Activated CD8-positive, alpha-beta memory T cell treated with anti-CD3 and anti-CD28 coated beads, Interleukin-2, amount 50 U/mL, for 24 hours (primary cell): ENCODE measurements around the gene USP24.

ENCODE experiments used
- DNase-seq: peaks from one replicate; pipeline ENCODE4 v3.0.0-alpha.2; 2020; ENCODE audit errors: extremely low read depth

USP24 gene

GRCh38 chr1:55055084-55055882 is 159.9 kb downstream of the USP24 start:
- no peak for DNase-seq

GRCh38 chr1:55054396-55054795 is 160.8 kb downstream of the USP24 start:
- no peak for DNase-seq

GRCh38 chr1:55053265-55053954 is 161.8 kb downstream of the USP24 start:
- DNase-seq, result no peak

GRCh38 chr1:55052221-55053142 is 162.7 kb downstream of the USP24 start:
- DNase-seq, result no peak

- no peak for DNase-seq
These were observed 163.5 kb downstream of the USP24 start for GRCh38 chr1:55051621-55052020.

- no peak for DNase-seq
These were observed 164.0 kb downstream of the USP24 start for GRCh38 chr1:55051169-55051568.

- DNase-seq, result no peak
These were observed 164.9 kb downstream of the USP24 start for GRCh38 chr1:55050283-55050682.

GRCh38 chr1:55049914-55050278 is 165.3 kb downstream of the USP24 start:
- DNase-seq, result no peak

GRCh38 chr1:55049271-55049913 is 165.8 kb downstream of the USP24 start:
- DNase-seq, result no peak

GRCh38 chr1:55048453-55049270 is 166.5 kb downstream of the USP24 start:
- no peak for DNase-seq

- no peak for DNase-seq
These were observed 167.6 kb downstream of the USP24 start for GRCh38 chr1:55047611-55048010.

- no peak for DNase-seq
These were observed 168.3 kb downstream of the USP24 start for GRCh38 chr1:55046871-55047270.

- DNase-seq, result no peak
These were observed 169.7 kb downstream of the USP24 start for GRCh38 chr1:55045430-55045829.

GRCh38 chr1:55044617-55045397 is 170.4 kb downstream of the USP24 start:
- no peak for DNase-seq

GRCh38 chr1:55043726-55044125 is 171.4 kb downstream of the USP24 start:
- DNase-seq, result no peak

GRCh38 chr1:55043011-55043410 is 172.2 kb downstream of the USP24 start:
- no peak for DNase-seq

GRCh38 chr1:55041613-55042012 is 173.6 kb downstream of the USP24 start:
- DNase-seq, result no peak

- DNase-seq, result no peak
These were observed 174.2 kb downstream of the USP24 start for GRCh38 chr1:55040933-55041494.

- no peak for DNase-seq
These were observed 174.9 kb downstream of the USP24 start for GRCh38 chr1:55040083-55040932.
